ENCODE data around the gene PCSK6.

The PCSK6 gene

GRCh38 chr15:101535170-101535902 lies 45.8 kb upstream of the PCSK6 start:
- TF ChIP-seq, protein P1, sequence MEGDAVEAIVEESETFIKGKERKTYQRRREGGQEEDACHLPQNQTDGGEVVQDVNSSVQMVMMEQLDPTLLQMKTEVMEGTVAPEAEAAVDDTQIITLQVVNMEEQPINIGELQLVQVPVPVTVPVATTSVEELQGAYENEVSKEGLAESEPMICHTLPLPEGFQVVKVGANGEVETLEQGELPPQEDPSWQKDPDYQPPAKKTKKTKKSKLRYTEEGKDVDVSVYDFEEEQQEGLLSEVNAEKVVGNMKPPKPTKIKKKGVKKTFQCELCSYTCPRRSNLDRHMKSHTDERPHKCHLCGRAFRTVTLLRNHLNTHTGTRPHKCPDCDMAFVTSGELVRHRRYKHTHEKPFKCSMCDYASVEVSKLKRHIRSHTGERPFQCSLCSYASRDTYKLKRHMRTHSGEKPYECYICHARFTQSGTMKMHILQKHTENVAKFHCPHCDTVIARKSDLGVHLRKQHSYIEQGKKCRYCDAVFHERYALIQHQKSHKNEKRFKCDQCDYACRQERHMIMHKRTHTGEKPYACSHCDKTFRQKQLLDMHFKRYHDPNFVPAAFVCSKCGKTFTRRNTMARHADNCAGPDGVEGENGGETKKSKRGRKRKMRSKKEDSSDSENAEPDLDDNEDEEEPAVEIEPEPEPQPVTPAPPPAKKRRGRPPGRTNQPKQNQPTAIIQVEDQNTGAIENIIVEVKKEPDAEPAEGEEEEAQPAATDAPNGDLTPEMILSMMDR (IDR thresholded peaks at IDR 0.05; ENCODE audit: insufficient read depth, low read depth, low read length, missing control alignments) = no peak
- DNase-seq (ENCODE audit: low read depth) = no peak
- no peak overlapping the region for H3K4me3 ChIP-seq (ENCODE audit: low read depth, low read length)

- DNase-seq (ENCODE audit: low read depth) = no peak
- TF ChIP-seq, protein P1 (IDR thresholded peaks at IDR 0.05; ENCODE audit: insufficient read depth, low read depth, low read length, missing control alignments) = no peak
- H3K4me3 ChIP-seq (ENCODE audit: low read depth, low read length) = no peak overlapping the region
Measured at GRCh38 chr15:101534376-101534970, 45.0 kb upstream of the PCSK6 start.

- TF ChIP-seq, protein P1 (IDR thresholded peaks at IDR 0.05; ENCODE audit: insufficient read depth, low read depth, low read length, missing control alignments) = no peak
- no peak for DNase-seq (ENCODE audit: low read depth)
Measured at GRCh38 chr15:101533371-101534140, 44.0 kb upstream of the PCSK6 start.

GRCh38 chr15:101532865-101533264 lies 43.4 kb upstream of the PCSK6 start:
- DNase-seq (ENCODE audit: low read depth) = no peak
- TF ChIP-seq, protein P1 (IDR thresholded peaks at IDR 0.05; ENCODE audit: insufficient read depth, low read depth, low read length, missing control alignments) = no peak
- H3K4me3 ChIP-seq (ENCODE audit: low read depth, low read length) = no peak overlapping the region

More at GRCh38 chr15:101533371-101534140, 44.0 kb upstream of the PCSK6 start:
- H3K4me3 ChIP-seq (ENCODE audit: low read depth, low read length) = no peak overlapping the region

DNA sequence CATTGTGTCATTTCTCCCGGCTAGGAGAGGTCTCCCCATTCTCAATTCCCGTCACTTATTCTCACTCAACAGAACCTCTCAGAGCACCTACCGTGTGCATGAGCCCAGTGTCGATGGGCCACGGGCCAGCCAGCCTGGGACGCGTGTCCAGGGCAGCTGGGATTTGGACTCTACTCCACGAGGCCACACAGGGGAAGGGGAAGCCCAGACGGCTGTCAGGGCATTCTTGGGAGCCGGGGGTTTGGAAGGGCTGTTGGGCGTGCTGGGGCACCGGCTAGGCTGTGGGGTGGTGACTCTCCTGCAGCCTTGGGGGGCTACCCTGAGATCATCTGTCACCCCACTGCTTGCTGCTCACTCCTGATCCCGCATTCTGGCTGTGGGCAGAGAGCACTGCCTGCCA lies 41.7 kb upstream of the PCSK6 start:
- no peak overlapping the region for H3K4me3 ChIP-seq (ENCODE audit: low read depth, low read length)
- no peak for DNase-seq (ENCODE audit: low read depth)
- TF ChIP-seq, protein P1 (IDR thresholded peaks at IDR 0.05; ENCODE audit: insufficient read depth, low read depth, low read length, missing control alignments) = no peak

- TF ChIP-seq, protein P1 (IDR thresholded peaks at IDR 0.05; ENCODE audit: insufficient read depth, low read depth, low read length, missing control alignments) = no peak
- no peak for DNase-seq (ENCODE audit: low read depth)
Measured at GRCh38 chr15:101530224-101530958, 40.9 kb upstream of the PCSK6 start.

More at GRCh38 chr15:101530224-101530958, 40.9 kb upstream of the PCSK6 start:
- H3K4me3 ChIP-seq (ENCODE audit: low read depth, low read length) = no peak overlapping the region
